Cardiac fibroblast (primary cell): ENCODE data around the gene THSD7A.

Source experiments
- DNase-seq, 2 donors: peaks; one replicate each; pipeline versions ENCODE4 v3.0.0 to v3.0.0-alpha.2; 2010; ENCODE audit warnings: low read depth in 2 of 2
- H3K4me3 ChIP-seq, 2 donors: replicated peaks in 1 of 2; 1 replicate in 1 of 2; 2 replicates in 1 of 2; pipeline ENCODE4 v1.5.1; 2011; ENCODE audit warnings: low read depth in 2 of 2, low read length in 2 of 2, mild to moderate bottlenecking in 2 of 2, moderate library complexity in 1 of 2
- TF ChIP-seq, protein P1 (sequence below): IDR thresholded peaks from one replicate; pipeline ENCODE4 v1.5.1; 2011; ENCODE audit warnings: low read depth, mild to moderate bottlenecking, low read length, inconsistent platforms

The THSD7A gene

DNA sequence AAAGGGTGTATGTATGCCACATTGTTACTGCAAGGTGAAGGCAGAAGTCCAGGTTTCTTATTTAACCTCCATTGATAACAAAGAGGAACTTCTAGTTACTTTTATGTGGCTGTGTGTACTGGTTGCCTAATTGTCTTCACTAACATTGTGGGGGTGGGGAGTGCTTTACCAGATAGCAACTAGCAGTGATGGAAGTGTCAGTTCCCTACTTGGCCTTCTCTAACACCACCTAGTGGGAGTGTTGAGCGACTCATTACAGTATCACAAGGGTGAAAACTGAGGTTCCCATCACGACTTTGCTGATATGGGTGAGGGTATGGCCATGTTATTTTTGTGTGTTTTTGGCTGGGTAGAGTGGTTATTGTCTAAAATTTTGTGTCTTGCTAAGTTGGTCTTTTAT lies 274.4 kb downstream of the THSD7A start:
- DNase-seq = peak; percentile 32 to 55
- TF ChIP-seq, protein P1, sequence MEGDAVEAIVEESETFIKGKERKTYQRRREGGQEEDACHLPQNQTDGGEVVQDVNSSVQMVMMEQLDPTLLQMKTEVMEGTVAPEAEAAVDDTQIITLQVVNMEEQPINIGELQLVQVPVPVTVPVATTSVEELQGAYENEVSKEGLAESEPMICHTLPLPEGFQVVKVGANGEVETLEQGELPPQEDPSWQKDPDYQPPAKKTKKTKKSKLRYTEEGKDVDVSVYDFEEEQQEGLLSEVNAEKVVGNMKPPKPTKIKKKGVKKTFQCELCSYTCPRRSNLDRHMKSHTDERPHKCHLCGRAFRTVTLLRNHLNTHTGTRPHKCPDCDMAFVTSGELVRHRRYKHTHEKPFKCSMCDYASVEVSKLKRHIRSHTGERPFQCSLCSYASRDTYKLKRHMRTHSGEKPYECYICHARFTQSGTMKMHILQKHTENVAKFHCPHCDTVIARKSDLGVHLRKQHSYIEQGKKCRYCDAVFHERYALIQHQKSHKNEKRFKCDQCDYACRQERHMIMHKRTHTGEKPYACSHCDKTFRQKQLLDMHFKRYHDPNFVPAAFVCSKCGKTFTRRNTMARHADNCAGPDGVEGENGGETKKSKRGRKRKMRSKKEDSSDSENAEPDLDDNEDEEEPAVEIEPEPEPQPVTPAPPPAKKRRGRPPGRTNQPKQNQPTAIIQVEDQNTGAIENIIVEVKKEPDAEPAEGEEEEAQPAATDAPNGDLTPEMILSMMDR = peak; percentile 35
- no peak overlapping the region for H3K4me3 ChIP-seq

DNA sequence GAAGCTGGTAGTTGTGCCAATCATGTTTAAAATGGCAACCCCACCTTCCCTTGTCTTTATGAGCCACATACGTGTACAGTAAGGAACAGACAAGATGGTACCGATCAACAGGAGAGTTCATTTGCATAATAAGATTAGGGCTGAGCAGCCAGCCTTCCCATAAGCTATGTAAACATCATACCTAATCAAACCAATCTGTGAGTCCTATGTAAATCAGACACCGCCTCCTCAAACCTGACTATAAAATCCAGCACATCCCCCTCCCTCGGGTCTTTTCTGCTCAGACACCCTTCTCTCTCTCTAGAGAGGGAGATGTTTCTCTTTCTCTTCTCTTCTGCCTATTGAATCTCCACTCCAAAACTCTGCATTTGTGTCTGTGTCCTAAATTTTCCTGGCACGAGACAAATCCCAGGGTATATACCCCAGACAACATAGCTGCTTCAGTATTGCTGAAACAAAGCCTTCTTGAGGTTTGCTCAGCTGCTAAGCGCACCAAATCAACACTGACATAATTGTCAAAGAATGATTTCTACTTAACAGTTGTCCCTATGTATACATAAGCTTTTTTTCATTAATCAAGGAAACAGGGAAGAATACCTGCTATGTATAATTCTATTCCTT lies 279.2 kb downstream of the THSD7A start:
- H3K4me3 ChIP-seq = no peak overlapping the region
- DNase-seq = no peak
- TF ChIP-seq, protein P1 = no peak

DNA sequence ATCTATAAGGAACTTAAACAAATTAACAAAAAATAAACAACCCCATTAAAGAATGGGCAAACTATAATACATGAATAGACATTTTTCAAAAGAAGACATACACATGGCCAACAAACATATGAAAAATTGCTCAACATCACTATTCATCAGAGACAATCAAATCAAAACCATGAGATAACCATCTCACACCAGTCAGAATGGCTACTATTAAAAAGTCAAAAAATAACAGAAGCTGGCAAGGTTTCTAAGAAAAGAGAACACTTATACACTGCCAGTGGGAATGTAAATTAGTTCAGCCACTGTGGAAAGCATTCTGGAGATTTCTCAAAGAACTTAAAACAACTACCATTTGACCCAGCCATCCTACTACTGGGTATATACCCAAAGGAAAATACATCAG lies 280.5 kb downstream of the THSD7A start:
- TF ChIP-seq, protein P1 = no peak
- no peak overlapping the region for H3K4me3 ChIP-seq
- no peak for DNase-seq

DNA sequence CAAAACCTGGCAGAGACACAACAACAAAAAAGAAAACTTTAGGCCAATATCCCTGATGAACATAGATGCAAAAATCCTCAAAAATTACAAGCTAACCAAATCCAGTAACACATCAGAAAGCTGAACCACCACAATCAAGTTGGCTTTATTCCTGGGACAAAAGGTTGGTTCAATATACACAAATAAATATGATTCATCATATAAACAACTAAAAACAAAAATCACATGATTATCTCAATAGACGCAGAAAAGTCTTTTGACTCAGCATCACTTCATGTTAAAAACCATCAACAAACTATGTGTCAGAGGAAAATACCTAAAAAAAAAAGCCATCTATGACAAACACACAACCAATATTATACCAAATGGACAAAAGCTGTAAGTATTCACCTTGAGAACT lies 283.5 kb downstream of the THSD7A start:
- H3K4me3 ChIP-seq = no peak overlapping the region
- peak; percentile 24 to 73 for DNase-seq
- TF ChIP-seq, protein P1 = no peak

DNA sequence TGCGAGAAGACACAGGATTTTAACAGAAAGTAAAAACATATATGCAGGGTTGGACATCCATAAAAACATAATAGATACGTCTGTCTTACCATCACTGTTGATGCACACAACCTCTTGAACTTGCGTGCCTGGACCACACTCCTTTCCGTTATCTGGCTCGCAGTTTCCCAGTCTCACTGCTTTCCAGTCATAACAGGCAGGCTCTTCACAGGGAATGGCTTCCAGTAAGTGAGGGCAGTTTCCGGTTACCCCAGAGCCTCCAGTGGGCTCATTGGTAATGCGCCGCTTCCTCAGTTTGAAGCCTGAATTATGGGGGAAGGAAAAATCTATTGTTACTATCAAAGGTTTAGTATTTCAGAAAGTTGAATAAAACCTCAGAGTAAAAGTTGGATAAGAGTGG lies 290.7 kb downstream of the THSD7A start:
- TF ChIP-seq, protein P1 = no peak
- H3K4me3 ChIP-seq = no peak overlapping the region
- DNase-seq = no peak

DNA sequence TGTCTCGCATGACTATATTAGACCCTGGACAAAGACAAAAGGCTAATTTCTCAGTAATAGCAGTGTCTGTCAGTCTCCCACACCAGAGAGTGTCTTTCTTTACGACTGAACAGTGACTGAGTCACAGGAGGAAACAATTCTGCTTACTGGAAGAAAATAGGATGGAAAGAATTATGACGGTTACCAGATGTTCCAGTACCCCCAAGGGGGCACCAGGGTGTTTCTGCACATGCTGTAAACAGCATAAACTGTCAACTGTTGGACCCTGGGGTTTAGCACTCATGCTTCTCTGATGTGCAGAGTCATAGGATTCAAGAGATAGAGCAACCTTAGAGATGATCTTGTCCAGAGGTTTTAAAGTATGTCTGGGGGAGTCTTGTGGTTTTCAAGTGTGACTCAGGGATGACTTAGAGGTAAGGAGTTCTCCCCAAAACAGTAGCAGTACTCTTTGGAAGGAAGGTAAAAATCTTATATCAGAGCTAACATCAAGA lies 291.7 kb downstream of the THSD7A start:
- H3K4me3 ChIP-seq = no peak overlapping the region
- TF ChIP-seq, protein P1 = no peak
- peak; percentile 80 to 84 for DNase-seq

DNA sequence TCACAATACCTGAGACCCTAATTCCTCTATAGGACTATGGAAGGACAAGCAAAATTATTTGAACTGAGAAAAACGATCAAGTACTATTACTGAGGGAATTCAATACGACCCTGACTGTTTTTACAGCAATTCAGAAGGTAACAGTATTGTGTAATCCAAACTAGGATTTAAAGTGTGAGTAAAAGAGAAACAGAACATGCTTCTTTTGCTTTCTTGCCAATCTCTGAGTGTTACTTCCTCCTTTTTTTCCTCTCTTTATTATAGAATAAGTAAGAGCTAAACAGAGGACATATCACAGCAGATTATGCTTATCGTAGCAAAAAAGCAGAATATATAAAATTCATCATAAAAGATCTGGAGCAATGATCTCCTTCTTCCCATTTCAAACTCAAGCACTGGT lies 292.1 kb downstream of the THSD7A start:
- TF ChIP-seq, protein P1 = no peak
- H3K4me3 ChIP-seq = no peak overlapping the region
- DNase-seq = peak; percentile 49 to 58
